Sigmoid colon (tissue), 7 donors: Measurements from ENCODE around the gene TRABD2B. TPM values are rescaled to one million over a fixed set of nuclear protein-coding genes. Genes with fewer than 3 reads are reported as not detected.

Source experiments
- DNase-seq: peaks from one replicate; pipeline ENCODE4 v3.0.0-alpha.2; 2019
- H3K27ac ChIP-seq, 4 donors: fragments of 200-600 bp; sonication (generic); one replicate each; pipeline ENCODE4 v1.5.1; 2016 to 2019; ENCODE audit warnings: mild to moderate bottlenecking in 1 of 4
- H3K27me3 ChIP-seq, 3 donors: fragments of 200-600 bp; sonication (generic); one replicate each; pipeline ENCODE4 v1.5.1; 2019; ENCODE audit warnings: mild to moderate bottlenecking in 1 of 3
- H3K36me3 ChIP-seq, 4 donors: fragments of 200-600 bp; sonication (generic); one replicate each; pipeline ENCODE4 v1.5.1; 2016 to 2019
- H3K4me1 ChIP-seq, 4 donors: fragments of 200-600 bp; sonication (generic); one replicate each; pipeline ENCODE4 v1.5.1; 2017 to 2019
- H3K4me3 ChIP-seq, 4 donors: fragments of 200-600 bp; sonication (generic); one replicate each; pipeline ENCODE4 v1.5.1; 2017 to 2019; ENCODE audit warnings: mild to moderate bottlenecking in 2 of 4, moderate library complexity in 1 of 4
- H3K9me3 ChIP-seq, 4 donors: fragments of 200-600 bp in 3 of 4; sonication (generic) in 3 of 4; one replicate each; pipeline versions ENCODE4 v1.5.1 to v1.6.1; 2013 to 2019
- CTCF ChIP-seq, 4 experiments: fragments of 450-650 bp in 3 of 4; fragments of 200-600 bp in 1 of 4; IDR thresholded peaks; one replicate each; pipeline ENCODE4 v1.5.1; 2016 to 2019; ENCODE audit warnings: antibody characterized with exemption in 4 of 4, mild to moderate bottlenecking in 3 of 4, moderate library complexity in 2 of 4
- EP300 ChIP-seq, 4 donors: sonication (generic); formaldehyde crosslinking; IDR thresholded peaks; one replicate each; pipeline ENCODE4 v1.6.1; 2017; ENCODE audit warnings: antibody characterized with exemption in 4 of 4
- POLR2A ChIP-seq, 2 donors: fragments of 450-650 bp; IDR thresholded peaks; one replicate each; pipeline ENCODE4 v1.6.1; 2016; ENCODE audit warnings: antibody characterized with exemption in 2 of 2, mild to moderate bottlenecking in 2 of 2, moderate library complexity in 2 of 2
- POLR2AphosphoS5 ChIP-seq, 4 donors: sonication (generic); formaldehyde crosslinking; IDR thresholded peaks; one replicate each; pipeline ENCODE4 v1.6.1; 2017; ENCODE audit warnings: antibody characterized with exemption in 4 of 4
- WGBS, 2 donors: extraction: QIAGEN DNeasy Blood & Tissue Kit; methylation state at CpG; one replicate each; pipeline ENCODE4 v1.1.7; 2013; 5-methylcytosine and 5-hydroxymethylcytosine counted together
- intact Hi-C: fragments of 100-400 bp; cut with DNase I; formaldehyde crosslinking; loops from one replicate; pipeline ENCODE4 v1.15.1; 2023
- polyA plus RNA-seq, 3 donors: library from polyadenylated mRNA; stranded (reverse); fragments of 200-250 nt; gene quantifications; one replicate each; pipeline ENCODE4 v1.2.3, GENCODE V29; 2013
- total RNA-seq, 4 donors: library from RNA; depleted of rRNA; stranded (reverse); fragments of >200 nt; gene quantifications; one replicate each; pipeline ENCODE4 v1.1.0, GENCODE V29; 2016
- donor health status: healthy with polysubstance abuse.
- donor health status: Bipolar disorder and iron deficiency.
- donor health status: healthy.

Gene TRABD2B
- total and polyA plus RNA-seq, 7 donors: 0.63 to 1.8 (median 1.0) TPM; not detected in 1

GRCh38 chr1:47847763-47848162 lies 149.4 kb downstream of the TRABD2B start:
- TF ChIP-seq EP300 (IDR thresholded peaks at IDR 0.05): no peak
- no peak for TF ChIP-seq POLR2AphosphoS5 (IDR thresholded peaks at IDR 0.05)
- no peak for TF ChIP-seq CTCF (IDR thresholded peaks at IDR 0.05)
- no peak for TF ChIP-seq POLR2A (IDR thresholded peaks at IDR 0.05)
- Histone ChIP-seq H3K4me1 (no peaks in the 10 kb centered on the region), H3K27me3 (no peaks in the 10 kb centered on the region), H3K36me3 (no peaks in the 10 kb centered on the region), H3K4me3 (no peak overlapping the region), H3K9me3 (no peaks in the 10 kb centered on the region), H3K27ac (no peak overlapping the region)
- WGBS, 2 donors: 90 to 93% methylated on average over 9 of the region's 9 CpGs
- intact Hi-C loops: no loop called here
- no peak for DNase-seq

GRCh38 chr1:47844558-47844955 lies 152.6 kb downstream of the TRABD2B start:
- H3K36me3 ChIP-seq: no peaks in the 10 kb centered on the region
- no peaks in the 10 kb centered on the region for H3K9me3 ChIP-seq
- no peak overlapping the region for H3K27ac ChIP-seq
- no peak overlapping the region for H3K4me3 ChIP-seq
- TF ChIP-seq POLR2AphosphoS5 (IDR thresholded peaks at IDR 0.05): no peak
- no peak for TF ChIP-seq POLR2A (IDR thresholded peaks at IDR 0.05)
- no peak for TF ChIP-seq CTCF (IDR thresholded peaks at IDR 0.05)
- no peak for TF ChIP-seq EP300 (IDR thresholded peaks at IDR 0.05)
- H3K4me1 ChIP-seq: no peaks in the 10 kb centered on the region
- 88 to 91% methylated on average over 3 of the region's 3 CpGs for WGBS, 2 donors
- no peak for DNase-seq
- intact Hi-C loops: no loop called here
- no peaks in the 10 kb centered on the region for H3K27me3 ChIP-seq

GRCh38 chr1:47843781-47844557 lies 153.2 kb downstream of the TRABD2B start:
- Histone ChIP-seq H3K4me3 (no peak overlapping the region), H3K27me3 (no peaks in the 10 kb centered on the region), H3K9me3 (no peaks in the 10 kb centered on the region), H3K27ac (no peak overlapping the region), H3K36me3 (no peaks in the 10 kb centered on the region), H3K4me1 (no peaks in the 10 kb centered on the region)
- no peak for DNase-seq
- TF ChIP-seq CTCF (IDR thresholded peaks at IDR 0.05) (no peak), POLR2A (IDR thresholded peaks at IDR 0.05) (no peak), POLR2AphosphoS5 (IDR thresholded peaks at IDR 0.05) (no peak), EP300 (IDR thresholded peaks at IDR 0.05) (no peak)
- intact Hi-C loops: no loop called here
- 23 to 65% methylated on average over 10 of the region's 10 CpGs for WGBS, 2 donors

- no peak for DNase-seq
- Histone ChIP-seq H3K27me3 (no peaks in the 10 kb centered on the region), H3K27ac (no peak overlapping the region), H3K4me3 (no peak overlapping the region), H3K9me3 (no peaks in the 10 kb centered on the region), H3K4me1 (no peaks in the 10 kb centered on the region), H3K36me3 (no peaks in the 10 kb centered on the region)
- 83 to 92% methylated on average over 6 of the region's 6 CpGs for WGBS, 2 donors
- TF ChIP-seq POLR2A (IDR thresholded peaks at IDR 0.05) (no peak), EP300 (IDR thresholded peaks at IDR 0.05) (no peak), POLR2AphosphoS5 (IDR thresholded peaks at IDR 0.05) (no peak), CTCF (IDR thresholded peaks at IDR 0.05) (no peak)
- intact Hi-C loops: no loop called here
Measured at GRCh38 chr1:47843059-47843458, 154.1 kb downstream of the TRABD2B start.
